Mesothelial cell of epicardium (in vitro differentiated cells): ENCODE data around the gene NCK2. TPM values are rescaled to one million over a fixed set of nuclear protein-coding genes. Genes with fewer than 3 reads are reported as not detected.

Experiments
- DNase-seq, 2 experiments: peaks; one replicate each; pipeline ENCODE4 v3.0.0; 2021; ENCODE audit warnings: low spot score in 2 of 2; ENCODE audit not compliant: unreplicated experiment in 2 of 2
- H3K27ac Mint-ChIP-seq: 2 replicates; pipeline ENCODE4 v1.8.0; 2021; ENCODE audit warnings: mixed read lengths
- H3K27me3 Mint-ChIP-seq: 2 replicates; pipeline ENCODE4 v1.8.0; 2021; ENCODE audit warnings: low read depth, mixed read lengths
- H3K36me3 Mint-ChIP-seq: 2 replicates; pipeline ENCODE4 v1.8.0; 2021; ENCODE audit warnings: mixed read lengths
- H3K4me1 Mint-ChIP-seq: 2 replicates; pipeline ENCODE4 v1.8.0; 2021; ENCODE audit warnings: mixed read lengths
- H3K4me3 Mint-ChIP-seq: 2 replicates; pipeline ENCODE4 v1.8.0; 2021; ENCODE audit warnings: mild to moderate bottlenecking, moderate library complexity, mixed read lengths
- H3K9me3 Mint-ChIP-seq: 2 replicates; pipeline ENCODE4 v1.8.0; 2021; ENCODE audit warnings: mixed read lengths
- total RNA-seq: library from RNA; stranded (reverse); gene quantifications from 3 replicates; pipeline ENCODE4 v1.2.1, GENCODE V29; 2021
- TF ChIP-seq, protein P1 (sequence below): fragments of 200-600 bp; sonication (generic); IDR thresholded peaks from one replicate; pipeline ENCODE4 v1.5.0; 2021; ENCODE audit warnings: antibody characterized with exemption; ENCODE audit not compliant: unreplicated experiment

NCK2 gene
- total RNA-seq, 1 donor from 2014 or later = 59.5 TPM

DNA sequence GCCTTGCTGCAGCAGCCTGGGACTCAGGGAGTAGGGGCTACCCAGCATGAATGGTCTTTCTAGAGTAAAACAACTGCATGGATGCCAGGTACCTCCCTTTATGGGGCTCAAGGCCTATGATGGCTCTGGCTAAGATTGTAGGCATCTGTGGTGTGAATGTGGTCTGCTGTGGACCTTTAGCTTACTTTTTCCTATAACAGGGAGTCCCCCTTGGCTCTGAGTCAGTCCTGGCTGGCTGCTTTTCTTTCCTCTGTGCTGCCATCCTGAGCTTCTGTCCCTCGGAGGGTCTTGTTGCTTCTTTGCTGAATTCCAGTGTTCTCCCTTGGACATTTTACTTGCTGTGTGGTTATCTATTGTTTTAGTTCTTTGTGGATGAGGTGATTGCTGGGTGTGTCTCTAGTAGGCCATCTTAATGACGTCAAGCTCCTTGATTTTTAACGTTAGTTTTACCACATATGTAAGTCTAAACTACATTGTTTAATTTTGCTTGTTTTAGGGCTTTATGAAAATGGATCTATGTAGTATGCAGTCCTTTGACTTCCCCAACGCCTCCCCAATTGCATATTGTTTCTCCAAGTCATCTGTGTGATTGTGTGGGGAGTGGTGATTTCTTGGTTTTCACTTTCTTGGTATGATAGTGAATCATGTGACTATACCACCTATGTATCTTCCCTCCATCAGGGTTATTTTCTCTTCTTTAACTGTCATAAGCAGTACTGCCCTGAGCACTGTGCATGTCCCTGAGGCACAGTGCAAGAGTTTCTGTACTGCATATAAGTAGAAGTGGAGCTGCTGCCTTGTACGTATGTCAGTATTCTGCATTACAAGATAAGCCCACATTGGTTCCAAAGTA, 92.4 kb downstream of the NCK2 start:
- no peaks in the 10 kb centered on the region for H3K27me3 Mint-ChIP-seq
- peaks cover 44% of the 10 kb centered on the region for H3K9me3 Mint-ChIP-seq
- H3K4me1 Mint-ChIP-seq = peaks cover 25% of the 10 kb centered on the region
- no peak overlapping the region for H3K27ac Mint-ChIP-seq
- TF ChIP-seq, protein P1, sequence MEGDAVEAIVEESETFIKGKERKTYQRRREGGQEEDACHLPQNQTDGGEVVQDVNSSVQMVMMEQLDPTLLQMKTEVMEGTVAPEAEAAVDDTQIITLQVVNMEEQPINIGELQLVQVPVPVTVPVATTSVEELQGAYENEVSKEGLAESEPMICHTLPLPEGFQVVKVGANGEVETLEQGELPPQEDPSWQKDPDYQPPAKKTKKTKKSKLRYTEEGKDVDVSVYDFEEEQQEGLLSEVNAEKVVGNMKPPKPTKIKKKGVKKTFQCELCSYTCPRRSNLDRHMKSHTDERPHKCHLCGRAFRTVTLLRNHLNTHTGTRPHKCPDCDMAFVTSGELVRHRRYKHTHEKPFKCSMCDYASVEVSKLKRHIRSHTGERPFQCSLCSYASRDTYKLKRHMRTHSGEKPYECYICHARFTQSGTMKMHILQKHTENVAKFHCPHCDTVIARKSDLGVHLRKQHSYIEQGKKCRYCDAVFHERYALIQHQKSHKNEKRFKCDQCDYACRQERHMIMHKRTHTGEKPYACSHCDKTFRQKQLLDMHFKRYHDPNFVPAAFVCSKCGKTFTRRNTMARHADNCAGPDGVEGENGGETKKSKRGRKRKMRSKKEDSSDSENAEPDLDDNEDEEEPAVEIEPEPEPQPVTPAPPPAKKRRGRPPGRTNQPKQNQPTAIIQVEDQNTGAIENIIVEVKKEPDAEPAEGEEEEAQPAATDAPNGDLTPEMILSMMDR = no peak
- no peak overlapping the region for H3K4me3 Mint-ChIP-seq
- DNase-seq = no peak
- H3K36me3 Mint-ChIP-seq = peaks cover 36% of the 10 kb centered on the region

DNA sequence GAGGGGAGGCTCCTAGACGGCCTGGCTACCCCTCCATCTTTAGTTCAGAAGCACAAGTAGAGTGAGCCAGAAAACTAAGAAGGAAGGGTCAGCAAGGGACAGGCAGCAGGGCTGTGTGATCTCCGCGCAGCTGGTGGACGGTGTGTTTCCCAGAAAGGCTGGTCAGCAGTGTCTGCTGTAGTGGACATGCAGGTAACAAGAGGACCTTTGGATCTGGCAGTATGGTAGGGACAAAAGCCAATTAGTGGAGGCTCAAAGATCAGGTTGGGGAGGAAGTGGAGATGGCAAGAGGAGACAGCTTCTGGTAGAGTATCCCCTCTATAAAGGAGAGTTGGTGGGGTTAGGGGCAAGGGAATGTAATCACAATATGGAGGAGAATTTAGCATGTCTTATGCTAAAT, 95.1 kb downstream of the NCK2 start:
- Mint-ChIP-seq H3K27ac (no peak overlapping the region), H3K9me3 (peaks cover 22% of the 10 kb centered on the region), H3K27me3 (no peaks in the 10 kb centered on the region), H3K4me3 (no peak overlapping the region), H3K36me3 (peaks cover 18% of the 10 kb centered on the region), H3K4me1 (peaks cover 40% of the 10 kb centered on the region)
- TF ChIP-seq, protein P1 = no peak
- DNase-seq = no peak

DNA sequence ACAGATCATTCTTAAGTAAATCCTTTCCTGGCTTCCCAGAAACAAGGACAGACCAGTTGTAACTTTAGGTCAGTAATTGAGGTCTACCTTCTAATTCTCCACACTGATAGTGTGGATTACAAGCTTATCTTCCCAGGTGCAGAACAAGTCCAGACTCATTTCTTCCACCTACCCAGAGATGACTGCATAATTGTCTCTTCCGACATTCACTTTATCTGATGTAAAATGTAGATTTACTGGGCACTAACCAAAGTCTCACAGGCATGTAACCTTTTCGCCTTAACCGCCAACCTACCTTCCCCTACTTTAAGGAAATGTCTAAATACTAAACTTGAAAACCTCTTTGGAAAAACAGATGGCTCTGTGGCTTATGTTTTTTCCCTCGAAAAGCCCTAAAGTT, 96.2 kb downstream of the NCK2 start:
- no peak for DNase-seq
- peaks cover 43% of the 10 kb centered on the region for H3K4me1 Mint-ChIP-seq
- H3K36me3 Mint-ChIP-seq = peaks cover 8% of the 10 kb centered on the region
- no peaks in the 10 kb centered on the region for H3K27me3 Mint-ChIP-seq
- H3K9me3 Mint-ChIP-seq = peaks cover 11% of the 10 kb centered on the region
- H3K4me3 Mint-ChIP-seq = no peak overlapping the region
- no peak overlapping the region for H3K27ac Mint-ChIP-seq
- TF ChIP-seq, protein P1 = no peak

DNA sequence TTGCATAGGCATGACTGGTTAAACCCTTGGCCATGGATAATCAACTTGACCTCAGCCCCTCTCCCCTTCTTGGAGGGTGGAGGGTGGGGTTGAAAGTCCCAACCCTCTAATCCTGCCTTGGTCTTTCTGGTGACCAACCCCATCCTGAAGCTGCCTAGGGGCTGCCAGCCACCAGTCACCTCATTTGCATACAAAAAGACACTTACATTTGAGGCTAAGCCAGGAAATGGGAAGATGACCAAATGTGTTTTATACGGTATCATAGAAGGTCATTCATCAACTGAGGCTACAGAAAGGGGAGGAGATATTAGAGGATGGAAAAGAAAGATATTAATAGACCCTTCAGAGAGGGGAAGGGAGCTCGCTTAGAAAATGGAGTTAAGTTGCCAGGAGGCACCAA, 96.8 kb downstream of the NCK2 start:
- Mint-ChIP-seq H3K4me1 (peaks cover 46% of the 10 kb centered on the region), H3K36me3 (peaks cover 4% of the 10 kb centered on the region), H3K27ac (no peak overlapping the region), H3K27me3 (no peaks in the 10 kb centered on the region), H3K9me3 (peaks cover 5% of the 10 kb centered on the region), H3K4me3 (no peak overlapping the region)
- TF ChIP-seq, protein P1 = no peak
- no peak for DNase-seq

DNA sequence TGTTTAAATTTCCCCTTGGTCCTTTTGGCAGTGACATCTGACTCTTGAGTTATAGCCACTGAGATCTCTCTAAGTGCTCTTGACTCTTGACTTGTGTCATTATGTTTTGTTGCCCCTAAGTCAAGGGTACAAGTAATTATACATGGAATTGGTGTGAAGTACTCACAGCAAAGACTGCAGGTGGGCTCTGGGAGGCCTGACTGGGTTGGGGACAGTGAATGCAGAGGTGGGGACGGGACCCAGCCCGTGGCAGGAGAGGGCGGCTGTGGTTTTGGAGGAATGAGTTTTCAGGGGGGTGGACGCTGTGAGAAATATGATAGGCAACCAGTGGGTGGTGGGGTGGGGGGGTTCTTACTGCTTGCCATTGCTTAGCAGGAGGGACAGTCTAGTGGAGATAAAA, 97.8 kb downstream of the NCK2 start:
- H3K36me3 Mint-ChIP-seq = no peaks in the 10 kb centered on the region

More for the DNA sequence above, 97.8 kb downstream of the NCK2 start:
- H3K27ac Mint-ChIP-seq = peak overlapping the region; percentile 60
- DNase-seq = no peak
- TF ChIP-seq, protein P1 = no peak
- no peaks in the 10 kb centered on the region for H3K9me3 Mint-ChIP-seq
- H3K27me3 Mint-ChIP-seq = no peaks in the 10 kb centered on the region
- H3K4me3 Mint-ChIP-seq = no peak overlapping the region
- peaks cover 49% of the 10 kb centered on the region for H3K4me1 Mint-ChIP-seq
